IPS-NIHi7 (cell line): ENCODE data around the gene TSR1.

Source experiments
- DNase-seq: peaks from one replicate; pipeline ENCODE4 v3.0.0; 2012; ENCODE audit warnings: mixed read lengths; ENCODE audit errors: extremely low spot score

Gene TSR1

GRCh38 chr17:2369039-2369438, 32.8 kb upstream of the TSR1 start:
- no peak for DNase-seq

- no peak for DNase-seq
Measured at GRCh38 chr17:2368359-2368758, 32.1 kb upstream of the TSR1 start.

GRCh38 chr17:2366747-2367494, 30.7 kb upstream of the TSR1 start:
- DNase-seq = peak; percentile 63

- DNase-seq = no peak
Measured at GRCh38 chr17:2365132-2365531, 28.9 kb upstream of the TSR1 start.

GRCh38 chr17:2364763-2365116, 28.5 kb upstream of the TSR1 start:
- DNase-seq = no peak

- no peak for DNase-seq
Measured at GRCh38 chr17:2363851-2364762, 27.9 kb upstream of the TSR1 start.

- no peak for DNase-seq
Measured at GRCh38 chr17:2363318-2363717, 27.1 kb upstream of the TSR1 start.

GRCh38 chr17:2362881-2363280, 26.6 kb upstream of the TSR1 start:
- no peak for DNase-seq

- DNase-seq = no peak
Measured at GRCh38 chr17:2362416-2362815, 26.2 kb upstream of the TSR1 start.

GRCh38 chr17:2362016-2362415, 25.8 kb upstream of the TSR1 start:
- DNase-seq = no peak

- no peak for DNase-seq
Measured at GRCh38 chr17:2361010-2361760, 24.9 kb upstream of the TSR1 start.

GRCh38 chr17:2357931-2358434, 21.7 kb upstream of the TSR1 start:
- DNase-seq = no peak

GRCh38 chr17:2357237-2357636, 21.0 kb upstream of the TSR1 start:
- no peak for DNase-seq

- DNase-seq = no peak
Measured at GRCh38 chr17:2354311-2354710, 18.1 kb upstream of the TSR1 start.

- no peak for DNase-seq
Measured at GRCh38 chr17:2351269-2351668, 15.0 kb upstream of the TSR1 start.

GRCh38 chr17:2347805-2348685, 11.8 kb upstream of the TSR1 start:
- DNase-seq = peak; percentile 93

GRCh38 chr17:2346475-2346874, 10.2 kb upstream of the TSR1 start:
- DNase-seq = no peak

- no peak for DNase-seq
Measured at GRCh38 chr17:2344528-2344927, 8.3 kb upstream of the TSR1 start.

- no peak for DNase-seq
Measured at GRCh38 chr17:2343421-2343820, 7.2 kb upstream of the TSR1 start.

GRCh38 chr17:2338315-2338657, 2.0 kb upstream of the TSR1 start:
- DNase-seq = peak; percentile 48
